ENCODE data around the gene KCNN1.

Gene KCNN1

DNA sequence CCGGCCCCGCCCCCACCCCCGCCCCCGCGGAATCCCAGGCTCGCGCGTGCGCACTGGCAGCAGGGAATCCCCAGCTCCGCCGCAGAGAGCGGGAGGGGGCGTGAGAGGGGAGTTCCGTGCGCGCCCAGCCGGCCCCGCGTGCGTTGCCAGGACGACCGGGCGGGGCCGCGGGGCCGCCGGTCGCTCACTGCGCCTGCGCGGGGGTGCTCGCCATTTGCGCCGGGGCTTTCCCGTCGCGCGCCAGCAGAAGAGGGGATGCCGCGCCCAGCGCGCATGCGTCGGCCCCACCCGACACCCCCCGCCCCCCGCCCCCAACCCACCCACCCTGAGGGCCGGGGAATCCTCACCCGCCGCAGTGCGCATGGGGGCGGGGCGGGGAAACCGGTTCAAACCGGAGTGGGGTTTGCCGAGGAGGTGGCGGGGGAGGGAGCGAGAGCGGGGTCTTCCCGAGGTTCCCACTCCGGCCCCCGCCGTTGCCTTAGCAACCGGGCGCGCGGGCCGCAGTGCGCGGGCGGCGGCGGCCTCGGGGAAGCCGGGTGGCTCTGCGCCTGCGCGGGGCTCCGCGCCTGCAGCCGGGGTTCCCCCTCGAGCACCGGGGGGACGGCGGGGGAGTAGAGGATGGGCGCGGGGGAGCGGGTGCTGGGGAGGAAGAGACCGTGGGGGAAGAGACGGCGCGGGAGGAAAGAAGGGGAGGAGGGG, 18.9 kb upstream of the KCNN1 start:
- DNase-seq (ENCODE audit: low read depth in 2 of 2) = peak; percentile 87 to 89

DNA sequence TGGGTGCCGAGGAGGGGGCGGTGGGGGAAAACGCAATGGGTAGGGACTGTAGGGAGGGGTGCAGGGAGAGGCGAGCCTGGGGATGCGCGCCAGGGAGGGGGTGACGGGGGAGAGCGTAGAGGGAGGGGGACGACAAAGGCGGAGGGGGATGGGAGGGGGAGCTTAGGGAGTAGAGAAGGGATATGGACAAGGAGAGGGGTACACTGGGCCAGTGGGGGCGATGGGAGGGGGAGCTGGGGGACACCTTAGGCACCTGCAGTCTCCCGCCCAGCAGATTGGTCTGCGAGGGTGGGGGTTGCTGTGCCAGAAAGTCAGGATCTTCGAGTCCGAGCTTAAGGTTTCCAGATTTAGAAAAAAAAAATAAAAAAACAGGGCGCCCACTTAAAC, 18.4 kb upstream of the KCNN1 start:
- no peak for DNase-seq (ENCODE audit: low read depth in 2 of 2)

DNA sequence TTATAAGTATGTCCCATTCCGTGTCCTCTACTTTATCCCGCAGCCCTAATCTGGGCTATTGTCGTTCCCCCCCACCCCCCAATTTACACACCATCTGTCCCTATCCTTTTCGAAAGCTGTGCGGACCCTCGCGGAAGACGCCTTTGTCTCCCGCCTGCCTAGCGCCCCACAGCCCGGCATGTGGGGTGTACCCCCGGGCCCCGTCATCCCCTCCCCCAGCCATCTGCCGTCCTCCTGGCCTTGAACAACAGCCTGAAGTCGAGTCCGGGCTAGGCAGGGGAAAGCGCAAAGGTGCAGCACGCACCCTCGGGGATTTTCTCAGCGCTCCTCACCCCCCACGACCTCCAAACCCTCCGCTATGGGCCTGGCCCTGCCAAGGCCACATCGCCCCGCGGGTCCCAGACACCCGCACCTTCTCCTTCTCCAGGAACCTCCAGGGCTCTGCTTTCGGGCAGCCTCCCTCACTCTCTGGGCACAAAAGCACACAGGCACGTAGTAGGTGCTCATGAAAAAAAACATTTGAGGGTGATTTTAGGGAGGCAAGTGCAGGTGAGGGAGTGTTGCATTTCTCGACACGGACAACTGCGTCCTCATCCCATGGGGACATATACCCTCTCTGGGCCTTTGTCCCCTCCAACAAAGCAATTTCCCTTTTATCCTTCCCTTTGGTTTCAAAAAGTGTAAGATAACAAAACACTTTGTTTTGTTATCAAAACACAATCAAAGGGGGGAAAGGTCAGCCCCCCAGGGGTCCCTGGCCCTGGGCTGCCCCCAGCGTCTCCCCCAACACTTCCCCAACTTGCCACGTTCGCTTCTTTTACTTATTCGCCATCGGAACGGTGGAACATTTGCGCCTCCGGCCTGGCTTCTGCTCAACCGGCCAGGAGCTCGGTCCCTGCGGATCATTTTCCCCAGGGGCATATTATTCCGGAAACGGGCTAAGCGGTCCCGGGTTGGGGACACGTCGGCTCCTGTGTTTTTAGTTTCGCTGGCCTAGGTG, 17.7 kb upstream of the KCNN1 start:
- DNase-seq (ENCODE audit: low read depth in 2 of 2) = no peak

DNA sequence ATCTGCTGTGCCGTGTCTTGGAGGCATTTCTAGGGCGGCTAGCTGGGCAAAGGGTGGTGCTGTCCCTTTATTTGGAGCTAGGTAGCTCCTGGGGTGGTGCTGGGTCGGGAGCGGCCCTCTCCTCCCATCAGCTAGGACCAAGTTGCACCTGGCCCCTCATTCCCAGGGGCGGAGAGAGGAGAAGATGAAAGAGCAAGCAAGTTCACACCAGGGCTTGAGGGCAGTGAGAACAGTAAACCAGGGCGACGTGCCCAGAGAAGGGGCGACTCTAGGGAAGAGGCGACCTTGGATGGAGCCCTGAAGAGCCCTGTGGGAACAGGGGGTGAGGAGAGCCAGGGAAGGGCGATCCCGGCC, 17.0 kb upstream of the KCNN1 start:
- no peak for DNase-seq (ENCODE audit: low read depth in 2 of 2)

DNA sequence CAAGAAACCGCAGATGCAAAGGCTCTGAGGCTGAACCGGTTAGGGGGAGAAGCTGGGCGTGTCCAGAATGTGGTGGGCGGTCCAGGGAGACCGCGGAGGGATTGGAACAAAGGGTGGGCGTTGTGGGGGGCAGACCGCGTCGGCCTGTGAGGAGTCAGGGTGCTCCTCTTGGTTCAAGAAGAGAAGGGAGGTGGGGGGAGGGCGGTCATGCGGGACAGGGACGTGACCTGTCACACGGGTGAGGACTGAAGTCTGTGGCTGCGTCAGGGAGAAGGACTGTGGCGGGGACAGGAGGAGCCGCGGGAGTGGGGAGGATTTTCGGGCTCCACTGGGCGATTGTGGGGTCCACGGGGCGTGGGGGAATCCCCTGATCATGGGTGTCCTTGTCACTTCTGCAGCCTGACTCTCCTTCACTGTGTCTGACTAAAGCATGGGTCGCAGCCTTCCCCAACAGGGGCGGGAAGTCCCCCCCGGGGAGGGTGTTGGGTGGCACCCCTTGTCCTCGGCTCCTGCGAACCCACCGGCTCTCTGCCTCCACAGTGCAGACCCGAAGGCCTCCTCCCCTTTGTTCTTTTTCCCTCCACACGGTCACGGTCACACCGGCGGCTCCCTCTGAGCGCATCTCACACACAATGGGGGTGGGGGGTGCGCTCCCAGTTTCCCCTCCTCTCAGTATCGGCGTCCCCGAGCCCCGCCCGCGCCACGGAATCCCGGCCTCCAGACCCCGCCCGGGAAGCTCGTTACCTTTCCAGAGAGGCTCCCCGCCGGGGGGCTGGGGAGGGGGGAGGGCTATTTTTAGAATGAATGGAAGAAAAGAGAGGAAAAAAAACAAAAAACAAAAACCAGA, 16.4 kb upstream of the KCNN1 start:
- no peak for DNase-seq (ENCODE audit: low read depth in 2 of 2)

DNA sequence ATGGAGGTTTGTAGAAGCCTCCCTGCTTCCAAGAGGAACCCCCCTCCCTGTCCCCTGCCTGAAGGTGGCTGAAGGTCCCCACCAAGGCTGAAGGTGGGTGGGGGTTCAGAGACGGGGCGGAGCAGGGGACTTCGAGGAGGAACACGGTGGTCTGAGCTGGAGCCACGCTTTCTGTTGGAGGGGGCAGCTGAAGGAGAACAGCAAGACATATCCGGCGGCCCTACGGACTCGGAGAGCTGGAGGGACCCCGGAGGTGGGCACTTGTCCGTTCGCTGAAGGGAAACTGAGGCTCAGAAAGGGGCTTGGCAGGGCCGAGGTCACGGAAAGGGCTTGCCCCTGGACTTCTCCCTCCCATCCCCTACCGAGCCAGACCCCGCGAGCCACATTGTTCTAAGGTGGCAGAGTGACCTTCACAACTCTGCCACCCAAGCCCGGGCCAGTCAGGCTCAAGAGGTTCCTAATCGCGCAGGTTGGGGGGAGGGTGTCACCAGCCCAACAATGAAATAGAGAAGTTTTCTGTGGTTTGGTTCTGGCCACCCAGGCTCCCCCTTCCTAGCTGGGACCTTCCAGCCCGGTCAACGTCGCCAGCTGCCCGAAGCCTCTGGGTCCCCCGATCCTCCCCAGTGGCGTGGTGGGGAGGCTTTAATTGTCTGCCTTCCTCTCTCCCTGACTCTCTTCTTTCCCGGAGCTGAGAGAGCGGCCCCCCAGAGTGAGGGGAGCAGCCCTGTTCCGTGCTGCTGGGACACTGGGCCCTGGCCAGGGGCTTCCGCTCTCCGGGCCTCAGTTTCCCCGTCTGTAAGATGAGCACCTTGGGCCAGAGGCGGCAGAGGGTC, 15.5 kb upstream of the KCNN1 start:
- no peak for DNase-seq (ENCODE audit: low read depth in 2 of 2)

DNA sequence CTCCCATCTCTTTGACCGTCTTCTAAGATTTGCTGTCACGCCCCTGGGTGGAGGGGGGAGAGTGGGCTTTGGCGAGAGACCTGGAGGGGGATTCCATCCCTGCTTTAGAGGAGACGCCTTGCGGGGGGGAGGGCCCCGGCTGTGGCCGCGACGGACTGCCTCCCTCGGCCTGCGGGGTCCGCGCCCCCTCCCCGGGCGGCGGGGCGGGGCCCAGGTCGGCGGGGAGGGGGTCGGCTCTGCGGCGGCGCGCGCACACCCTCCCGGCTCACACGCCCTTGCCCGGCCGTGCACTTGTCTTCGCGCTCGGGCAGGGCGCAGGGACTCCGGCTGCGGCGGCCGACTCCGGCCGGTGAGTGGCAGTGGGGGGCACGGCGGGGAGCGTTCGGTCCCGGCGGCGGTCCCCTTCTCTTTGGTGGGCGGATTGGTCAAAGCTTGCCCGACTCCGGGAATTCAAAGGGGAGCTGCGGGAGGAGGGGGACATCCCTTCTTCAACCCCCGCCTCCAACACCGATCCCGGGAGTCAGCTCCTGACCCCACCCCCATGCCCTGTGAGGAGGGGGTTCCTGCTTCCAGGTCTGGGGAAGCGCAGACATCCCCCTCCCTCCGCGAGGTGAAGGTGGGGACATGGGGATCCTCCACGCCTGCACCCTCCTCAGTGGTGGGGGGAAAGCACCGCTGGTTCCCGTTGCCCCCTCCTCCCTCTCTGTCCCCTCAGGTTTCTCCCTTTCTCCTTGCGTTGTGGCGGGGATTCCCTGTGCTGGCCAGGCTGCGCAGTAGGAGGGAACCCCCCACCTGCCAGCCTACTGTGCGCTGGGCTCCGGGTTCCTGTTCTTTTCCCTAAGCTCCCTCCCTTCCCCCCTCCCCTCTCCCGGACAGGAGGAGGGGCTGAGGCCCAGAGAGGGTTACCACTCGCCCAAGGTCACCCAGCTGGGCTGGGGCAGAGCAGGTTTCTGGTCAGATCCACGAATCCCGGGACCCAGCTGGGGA, 14.6 kb upstream of the KCNN1 start:
- DNase-seq (ENCODE audit: low read depth in 2 of 2) = no peak

DNA sequence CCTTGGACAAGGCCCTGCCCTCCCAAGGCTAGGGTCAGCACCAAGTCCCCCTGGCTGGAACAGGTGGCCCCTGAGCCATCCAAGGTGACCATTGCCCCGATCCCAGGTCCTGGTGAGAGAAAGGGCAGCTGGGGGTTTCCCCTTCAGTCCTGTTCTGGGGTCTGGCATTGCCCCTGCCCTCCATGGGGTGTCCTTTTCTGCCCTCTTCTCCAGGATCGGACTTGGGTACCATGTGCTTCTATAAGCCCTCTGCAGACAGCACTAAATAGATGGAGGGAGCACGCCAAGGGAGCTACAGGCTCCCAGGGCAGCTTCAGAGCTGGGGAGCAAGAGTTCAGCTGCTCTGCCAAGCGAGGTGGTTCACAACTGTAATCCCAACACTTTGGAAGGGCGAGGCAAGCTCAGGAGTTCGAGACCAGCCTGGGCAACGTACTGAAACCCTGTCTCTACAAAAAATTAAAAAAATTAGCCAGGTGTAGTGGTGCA, 13.5 kb upstream of the KCNN1 start:
- DNase-seq (ENCODE audit: low read depth in 2 of 2) = no peak

DNA sequence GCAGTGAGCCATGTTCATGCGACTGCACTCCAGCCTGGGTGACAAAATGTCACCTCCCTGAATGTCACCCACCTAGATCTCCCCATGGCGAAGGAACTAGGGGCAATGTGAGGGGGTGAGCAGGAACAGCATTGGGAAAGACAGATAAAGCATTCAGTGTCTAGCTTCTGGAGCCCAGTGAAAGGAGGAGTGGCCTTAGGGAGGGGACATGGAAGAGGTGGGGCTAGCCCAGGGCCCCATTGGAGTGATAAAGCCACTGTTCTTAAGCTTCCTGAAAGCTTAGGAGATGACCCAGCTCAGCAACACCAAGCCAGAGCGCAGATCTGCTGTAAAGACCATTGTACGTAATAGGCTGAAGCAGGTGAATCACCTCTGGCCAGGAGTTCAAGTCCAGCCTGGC, 13.0 kb upstream of the KCNN1 start:
- no peak for DNase-seq (ENCODE audit: low read depth in 2 of 2)

DNA sequence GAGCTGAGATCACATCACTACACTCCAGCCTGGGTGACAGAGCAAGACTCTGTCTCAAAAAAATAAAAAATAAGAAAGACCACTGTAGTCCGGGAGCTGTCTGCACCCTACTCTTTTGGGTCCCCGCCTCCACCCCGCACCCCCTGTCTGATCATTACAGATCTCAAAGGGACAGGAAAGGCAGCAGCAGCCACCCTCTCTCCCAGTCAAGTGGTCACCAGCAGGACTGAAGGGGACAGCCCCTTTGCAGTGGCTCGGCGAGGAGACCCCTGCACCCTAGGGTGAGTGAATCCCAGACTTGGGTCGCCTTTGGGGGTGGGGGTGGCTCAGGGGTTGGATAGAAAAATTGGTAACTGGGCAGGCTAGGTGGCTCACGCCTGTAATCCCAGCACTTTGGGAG, 12.5 kb upstream of the KCNN1 start:
- DNase-seq (ENCODE audit: low read depth in 2 of 2) = no peak

DNA sequence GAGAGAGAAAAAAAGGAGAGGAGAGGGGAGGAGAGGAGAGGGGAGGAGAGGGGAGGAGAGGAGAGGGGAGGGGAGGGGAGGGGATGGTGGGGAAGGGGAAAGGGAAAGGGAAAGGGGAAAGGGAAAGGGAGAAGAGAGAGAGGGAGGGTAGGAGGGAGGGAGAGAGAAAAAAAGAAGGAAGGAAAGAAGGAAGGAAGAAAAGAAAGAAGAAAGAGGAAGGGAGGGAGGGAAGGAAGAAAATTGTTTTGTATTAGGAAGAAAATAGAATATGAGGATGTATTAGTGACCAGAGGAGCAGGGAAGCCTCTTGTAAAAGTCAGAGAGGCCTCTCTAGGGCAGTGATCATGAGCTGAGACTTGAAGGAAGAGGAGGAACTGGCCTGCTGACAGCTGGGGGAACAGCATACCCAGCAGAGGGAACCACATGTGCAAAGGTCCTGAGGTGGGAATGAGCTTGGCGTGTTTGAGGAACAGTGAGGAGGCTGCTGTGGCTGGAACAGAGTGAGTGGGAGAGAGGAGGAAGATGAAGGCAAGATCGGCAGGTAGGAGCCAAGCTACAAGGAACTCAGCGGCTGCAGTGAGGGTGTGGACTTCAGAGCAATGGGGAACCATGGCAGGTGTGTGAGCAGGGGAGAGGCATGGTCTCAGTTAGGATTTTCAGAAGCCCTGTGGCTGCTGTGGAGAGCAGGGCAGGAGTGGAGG, 9.6 kb upstream of the KCNN1 start:
- no peak for DNase-seq (ENCODE audit: low read depth in 2 of 2)

DNA sequence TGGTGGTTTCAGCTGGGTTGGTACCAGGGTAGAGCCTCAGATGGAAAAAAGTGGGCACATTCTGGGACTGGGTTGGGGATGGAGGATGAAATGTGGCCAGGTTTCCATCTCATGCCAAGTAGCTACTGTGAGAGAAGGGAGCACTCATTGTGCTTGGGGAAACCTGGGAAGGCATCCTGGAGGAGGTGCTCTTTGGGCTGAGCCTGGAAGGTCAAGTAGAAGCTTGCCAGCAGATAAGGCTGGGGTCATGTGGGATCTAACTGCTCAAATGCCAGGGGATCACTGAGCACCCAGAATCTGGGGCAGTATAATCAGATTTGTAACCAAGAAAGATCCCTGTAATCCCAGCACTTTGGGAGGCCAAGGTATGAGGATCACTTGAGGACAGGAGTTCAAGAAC, 9.0 kb upstream of the KCNN1 start:
- DNase-seq (ENCODE audit: low read depth in 2 of 2) = no peak

DNA sequence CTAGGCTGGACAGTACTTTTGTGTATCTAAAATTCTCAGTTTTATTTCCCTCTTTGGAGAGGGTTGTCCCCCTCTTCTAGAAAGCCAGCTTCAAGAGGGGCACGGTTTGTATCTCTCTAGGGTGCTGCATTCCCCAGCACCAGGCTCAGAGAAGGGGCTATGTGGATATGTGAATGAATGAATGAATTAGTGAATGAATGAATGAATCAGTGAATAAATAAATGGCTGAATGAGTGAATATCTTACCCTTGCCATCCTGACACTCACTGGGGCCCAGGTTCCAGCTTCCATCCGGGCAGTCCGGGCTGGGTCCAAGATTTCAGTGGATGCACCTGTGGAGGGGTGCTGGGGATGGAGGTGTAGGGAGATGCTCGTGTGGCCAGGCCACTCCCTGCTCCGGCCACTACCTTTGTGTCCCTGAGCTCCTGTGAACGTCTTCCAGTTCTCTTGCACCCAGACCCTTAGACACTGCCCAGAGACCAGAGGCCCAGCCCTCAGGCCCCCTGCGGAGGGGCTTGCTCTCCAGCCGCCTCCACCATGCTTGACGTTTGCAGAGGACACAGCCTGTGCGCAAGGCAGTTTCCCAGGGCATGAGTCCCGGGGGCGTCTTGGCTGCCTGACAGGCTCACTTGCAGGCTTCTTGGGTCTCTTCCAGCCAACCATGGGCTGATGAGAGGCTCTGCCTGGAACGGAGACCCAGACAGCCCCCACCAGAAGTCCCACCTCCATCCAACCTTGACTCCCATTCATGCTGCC, 2.8 kb upstream of the KCNN1 start:
- no peak for DNase-seq (ENCODE audit: low read depth in 2 of 2)

DNA sequence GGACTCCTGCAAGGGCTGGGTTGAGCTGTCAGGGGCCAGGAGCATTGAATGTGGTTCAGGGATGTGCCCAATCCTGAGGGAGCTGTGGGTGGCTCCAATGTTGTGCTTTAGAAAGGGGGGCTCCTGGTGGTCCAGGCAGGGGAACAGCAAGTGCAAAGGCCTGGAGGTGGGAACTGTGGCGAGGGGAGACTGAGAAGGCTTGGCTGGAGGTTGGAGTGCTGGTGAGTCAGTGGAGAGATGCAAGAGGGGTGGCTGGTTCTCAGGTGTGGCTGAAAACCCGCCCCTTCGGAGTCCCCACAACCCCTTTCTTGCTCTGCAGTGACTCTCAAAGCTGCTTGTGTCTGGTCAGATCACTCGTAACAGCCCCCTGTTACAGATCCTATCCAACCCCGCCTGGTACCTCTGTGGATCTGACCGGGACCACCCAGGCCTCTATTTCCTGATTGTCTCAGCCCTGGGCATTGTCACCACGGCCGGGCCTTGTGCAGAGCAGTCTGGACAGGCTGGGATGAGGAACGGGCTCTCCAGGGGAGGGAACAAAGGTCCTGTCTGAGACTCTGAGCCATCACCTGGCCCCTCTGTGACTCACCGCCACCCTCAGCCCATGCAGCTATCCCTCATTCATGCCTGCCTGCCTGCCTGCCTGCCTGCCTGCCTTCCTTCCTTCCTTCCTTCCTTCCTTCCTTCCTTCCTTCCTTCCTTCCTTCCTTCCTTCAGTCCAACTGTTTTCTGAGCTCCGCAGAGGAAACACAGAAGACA, 1.4 kb upstream of the KCNN1 start:
- DNase-seq (ENCODE audit: low read depth in 2 of 2) = no peak

DNA sequence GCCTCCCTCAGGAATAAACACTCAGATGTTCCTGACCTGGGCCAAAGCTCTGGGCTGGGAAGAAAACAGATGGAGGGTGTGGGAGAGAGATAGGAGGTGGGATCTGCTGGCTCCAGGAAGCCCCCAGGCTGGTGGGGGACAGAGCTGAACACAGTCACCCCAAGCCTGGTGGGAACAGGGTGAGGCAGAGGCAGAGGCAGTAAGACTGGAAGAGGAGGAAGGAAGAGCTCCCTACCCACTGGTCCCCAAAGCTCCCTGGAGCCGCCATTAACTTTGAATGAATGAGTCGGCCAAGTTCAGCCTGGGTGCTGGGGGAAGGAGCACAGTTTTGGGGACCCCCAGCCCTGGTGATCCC, 801 bp upstream of the KCNN1 start:
- no peak for DNase-seq (ENCODE audit: low read depth in 2 of 2)

DNA sequence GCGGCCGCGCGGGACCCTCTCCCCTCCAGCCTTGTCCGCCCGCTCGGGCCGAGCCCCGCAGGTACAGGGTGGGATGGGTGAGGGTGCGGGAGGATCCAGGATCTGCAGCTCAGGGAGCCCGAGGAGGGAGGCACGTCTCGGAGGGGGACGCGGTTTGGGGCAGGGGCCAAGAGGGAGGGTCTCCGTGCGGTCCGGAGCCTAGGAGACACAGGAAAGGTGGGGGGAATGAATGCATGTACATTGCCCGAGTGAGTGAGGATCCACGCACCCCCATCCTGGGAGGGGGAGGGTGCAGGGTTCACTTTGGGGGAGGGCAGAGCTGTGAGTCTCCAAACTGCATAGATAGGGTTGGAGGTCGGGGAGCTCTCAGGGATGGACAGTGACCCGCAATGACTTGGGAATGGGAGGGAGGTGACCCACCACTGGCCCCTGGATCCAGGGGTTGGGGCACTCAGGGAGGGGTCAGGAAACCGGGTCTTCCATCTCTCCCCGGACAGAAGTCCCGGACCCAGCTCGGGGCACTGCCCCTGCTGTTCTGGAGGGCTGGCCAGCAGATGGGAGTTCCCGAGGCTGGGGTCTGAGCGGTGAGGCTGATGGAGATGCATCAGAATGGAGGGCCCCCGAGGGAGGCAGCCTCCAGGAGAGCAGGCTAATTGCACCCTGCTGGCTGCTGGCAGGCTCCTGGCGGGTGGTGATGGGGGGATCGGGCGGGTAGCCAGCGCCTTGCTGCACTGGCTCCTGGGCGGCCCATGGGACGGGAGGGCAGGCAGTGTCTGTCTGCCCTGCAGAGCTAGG, 547 bp downstream of the KCNN1 start:
- no peak for DNase-seq (ENCODE audit: low read depth in 2 of 2)

DNA sequence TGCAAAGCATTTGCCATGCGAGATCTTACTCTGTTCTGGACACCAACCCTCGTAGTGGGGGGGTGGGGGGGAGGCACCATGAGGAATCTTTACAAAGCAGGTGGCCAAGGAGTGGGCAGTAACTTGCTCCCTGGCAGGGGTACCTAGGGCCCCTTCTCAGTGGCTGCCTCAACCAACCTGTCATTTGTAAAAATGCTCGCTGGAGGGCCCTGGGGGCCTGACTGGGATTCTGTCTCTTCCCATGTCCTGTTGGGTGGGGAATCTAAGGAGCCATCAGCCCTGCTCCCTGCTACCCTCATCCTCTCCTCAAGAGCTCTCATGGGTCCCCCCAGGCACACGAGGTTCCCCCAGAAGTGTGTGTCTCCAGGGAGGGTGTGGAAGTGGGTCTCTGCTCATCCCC, 1.5 kb downstream of the KCNN1 start:
- no peak for DNase-seq (ENCODE audit: low read depth in 2 of 2)

Data from stimulated activated CD4-positive, alpha-beta T cell treated with anti-CD3 and anti-CD28 coated beads, Interleukin-12 subunit alpha, Interleukin-12 subunit beta, amount 100 ng/mL, for 24 hours (primary cell).